GM12874 (cell line): ENCODE data around the gene ADD3.

Experiments
- TF ChIP-seq, protein P1 (sequence below): IDR thresholded peaks from 2 replicates; pipeline ENCODE4 v1.5.1; 2011; ENCODE audit warnings: low read depth, mild to moderate bottlenecking, control low read depth, low read length, moderate library complexity; ENCODE audit not compliant: insufficient read depth

The ADD3 gene

DNA sequence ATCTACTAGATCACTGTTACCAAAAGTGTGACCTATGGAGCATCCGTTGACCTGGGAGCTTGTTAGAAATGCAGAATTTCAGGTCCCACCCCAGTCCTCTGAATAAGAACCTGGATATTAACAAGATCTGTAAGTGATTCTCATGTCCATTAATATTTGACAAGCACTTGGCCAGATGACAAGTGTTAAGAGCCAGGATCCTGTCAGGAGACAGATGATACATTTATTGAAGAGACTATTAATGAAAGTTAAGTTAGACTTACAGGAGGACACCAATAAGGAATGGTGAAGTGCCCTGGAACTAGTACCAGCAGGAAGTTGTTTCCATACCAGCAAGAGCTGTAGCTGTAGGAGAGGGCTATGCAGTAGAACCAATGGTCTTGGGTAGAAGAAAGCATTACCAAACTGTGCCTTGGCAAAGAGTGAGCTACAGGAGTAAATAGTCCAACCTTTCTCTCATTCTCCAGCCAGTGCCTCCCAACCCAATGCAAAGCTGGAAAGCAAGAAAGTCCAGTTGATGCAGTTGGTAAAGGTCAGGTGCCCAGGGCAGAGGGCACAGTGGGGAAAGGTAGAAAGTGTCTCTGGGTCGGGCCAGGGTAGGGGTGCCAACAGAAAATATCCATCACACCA lies 35.3 kb upstream of the ADD3 start:
- TF ChIP-seq, protein P1, sequence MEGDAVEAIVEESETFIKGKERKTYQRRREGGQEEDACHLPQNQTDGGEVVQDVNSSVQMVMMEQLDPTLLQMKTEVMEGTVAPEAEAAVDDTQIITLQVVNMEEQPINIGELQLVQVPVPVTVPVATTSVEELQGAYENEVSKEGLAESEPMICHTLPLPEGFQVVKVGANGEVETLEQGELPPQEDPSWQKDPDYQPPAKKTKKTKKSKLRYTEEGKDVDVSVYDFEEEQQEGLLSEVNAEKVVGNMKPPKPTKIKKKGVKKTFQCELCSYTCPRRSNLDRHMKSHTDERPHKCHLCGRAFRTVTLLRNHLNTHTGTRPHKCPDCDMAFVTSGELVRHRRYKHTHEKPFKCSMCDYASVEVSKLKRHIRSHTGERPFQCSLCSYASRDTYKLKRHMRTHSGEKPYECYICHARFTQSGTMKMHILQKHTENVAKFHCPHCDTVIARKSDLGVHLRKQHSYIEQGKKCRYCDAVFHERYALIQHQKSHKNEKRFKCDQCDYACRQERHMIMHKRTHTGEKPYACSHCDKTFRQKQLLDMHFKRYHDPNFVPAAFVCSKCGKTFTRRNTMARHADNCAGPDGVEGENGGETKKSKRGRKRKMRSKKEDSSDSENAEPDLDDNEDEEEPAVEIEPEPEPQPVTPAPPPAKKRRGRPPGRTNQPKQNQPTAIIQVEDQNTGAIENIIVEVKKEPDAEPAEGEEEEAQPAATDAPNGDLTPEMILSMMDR: no peak

DNA sequence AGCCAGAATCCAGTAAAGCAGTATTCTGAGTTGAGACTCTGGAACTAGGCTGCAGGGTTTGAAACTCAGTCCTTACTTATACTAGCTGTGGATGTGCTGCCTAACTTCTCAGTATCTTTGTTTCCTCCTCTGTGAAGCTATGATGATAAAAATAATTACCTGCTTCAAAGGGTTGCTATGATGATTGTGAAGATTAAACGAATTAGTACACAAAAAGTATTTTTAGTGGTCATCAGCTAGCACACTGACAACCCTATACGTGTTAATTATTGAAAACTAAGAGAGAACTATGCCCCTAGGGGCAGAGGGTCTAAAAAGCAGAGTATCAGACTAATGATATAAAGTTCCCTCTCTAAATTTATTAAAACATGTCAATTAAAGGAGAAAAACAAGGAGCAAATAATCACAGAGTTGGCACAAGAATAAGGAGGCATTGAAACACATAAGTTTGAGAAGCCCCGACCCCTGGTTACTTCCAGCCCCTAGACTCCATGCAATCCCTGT lies 34.4 kb upstream of the ADD3 start:
- TF ChIP-seq, protein P1: no peak

DNA sequence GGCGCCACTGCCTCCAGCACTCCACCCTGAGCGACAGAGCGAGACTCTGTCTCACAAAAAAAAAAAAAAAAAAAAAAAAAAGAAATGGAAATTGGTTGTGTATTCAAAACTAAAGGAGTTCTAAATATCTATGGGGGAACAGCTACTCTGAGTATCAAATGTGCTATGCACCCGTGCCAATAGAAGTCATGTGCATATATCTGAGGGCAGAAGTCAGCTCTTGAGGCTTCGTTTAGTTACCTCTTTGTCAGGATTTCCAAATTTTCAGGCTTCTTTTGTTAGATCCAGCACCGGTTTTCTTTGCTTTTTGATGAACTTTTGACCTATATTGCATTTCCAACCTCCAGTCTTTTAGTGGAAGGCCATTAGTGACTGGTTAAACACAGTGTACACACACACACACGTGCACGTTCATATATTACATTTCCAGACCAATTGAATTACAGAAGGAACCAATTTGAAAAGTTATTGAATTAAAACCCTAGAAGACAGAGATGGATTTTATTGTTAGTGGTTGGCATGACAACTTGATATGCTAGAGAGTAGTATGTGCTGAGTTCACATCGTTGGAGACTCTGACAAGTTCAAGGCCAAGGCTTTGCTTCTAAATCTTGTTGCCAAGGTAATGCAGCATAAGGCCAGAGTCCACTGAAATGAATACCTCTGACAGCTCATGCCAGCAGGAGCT lies 33.1 kb upstream of the ADD3 start:
- TF ChIP-seq, protein P1: no peak

DNA sequence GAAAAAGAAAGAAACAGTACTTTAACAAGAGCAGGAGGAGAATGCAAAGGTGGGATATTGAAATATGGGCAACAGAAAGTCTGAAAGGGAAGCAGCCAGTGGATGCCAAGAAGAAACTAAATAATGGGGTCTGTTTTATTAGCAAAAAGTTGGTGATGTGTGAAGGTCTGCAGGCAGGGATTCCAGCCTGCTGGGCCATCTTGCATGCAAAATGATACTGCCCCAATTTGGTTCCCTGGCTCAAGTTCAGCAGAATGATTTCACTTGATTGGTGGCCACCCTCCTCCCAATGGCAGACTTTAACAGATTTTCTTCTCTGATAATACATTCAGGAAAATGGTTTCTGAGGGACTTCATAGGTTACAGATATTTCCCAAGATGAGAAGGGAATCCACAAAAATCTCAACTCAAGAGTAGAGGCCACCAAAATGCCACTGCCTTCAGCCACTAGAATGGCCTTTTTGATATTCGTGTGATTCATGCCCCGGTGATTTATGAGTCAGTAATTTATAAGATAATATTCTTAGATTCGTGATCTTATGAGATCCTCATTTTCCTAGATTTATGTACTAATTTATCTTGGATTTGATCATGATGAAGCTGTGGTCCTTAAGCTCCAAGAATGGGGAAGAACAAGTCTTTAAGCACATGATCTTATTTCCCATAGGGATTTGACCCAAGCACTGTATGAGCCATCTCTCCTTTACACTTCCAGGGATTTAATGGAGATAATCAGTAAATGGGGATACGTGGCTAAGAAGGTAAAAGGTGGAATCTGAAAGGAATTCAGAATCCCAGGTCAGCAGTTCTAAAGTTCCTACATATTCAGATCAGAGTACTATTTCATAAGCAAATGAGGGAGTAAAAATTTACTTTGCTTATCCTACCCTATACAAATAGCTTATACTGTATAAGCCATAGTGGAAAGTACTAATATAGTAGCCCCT lies 32.3 kb upstream of the ADD3 start:
- TF ChIP-seq, protein P1: no peak

DNA sequence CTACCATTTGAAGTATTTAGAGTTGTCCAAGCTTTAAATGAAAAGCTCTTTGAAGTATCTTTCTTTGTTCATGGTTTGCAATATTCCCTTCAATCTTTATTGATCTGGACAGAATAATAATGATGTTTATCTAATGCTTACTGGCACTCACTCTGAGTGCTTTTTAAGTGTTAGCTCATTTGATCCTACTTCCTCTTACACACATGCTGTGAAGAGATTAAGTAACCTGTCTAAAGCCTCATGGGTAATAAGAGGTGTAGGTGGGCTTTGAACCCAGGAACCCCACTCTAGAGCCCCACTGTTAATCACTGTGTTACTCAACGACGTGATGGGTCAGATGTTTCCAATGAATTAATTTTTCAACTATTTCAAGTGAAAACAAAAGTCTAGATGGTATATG lies 31.1 kb upstream of the ADD3 start:
- TF ChIP-seq, protein P1: no peak

DNA sequence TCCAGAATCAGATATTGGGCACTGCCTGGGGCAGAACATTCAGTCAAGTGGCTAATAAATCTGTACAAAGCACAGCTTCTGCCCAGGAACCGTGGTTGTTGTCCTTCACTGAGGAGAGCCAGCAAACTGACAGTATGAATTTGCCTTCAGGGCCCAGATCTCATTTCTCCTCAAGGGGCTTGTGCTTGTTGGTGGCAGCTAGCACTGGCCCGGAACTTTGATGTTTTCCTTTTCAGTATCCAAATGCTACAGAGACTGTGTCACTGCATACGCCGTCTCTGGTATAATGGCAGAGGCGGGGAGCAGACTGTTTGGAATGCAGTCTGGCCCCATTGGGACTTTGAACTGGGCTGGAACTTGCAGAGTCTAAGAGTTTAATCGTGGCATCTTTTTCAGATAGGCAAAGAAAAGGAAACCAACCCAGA lies 30.4 kb upstream of the ADD3 start:
- TF ChIP-seq, protein P1: no peak

DNA sequence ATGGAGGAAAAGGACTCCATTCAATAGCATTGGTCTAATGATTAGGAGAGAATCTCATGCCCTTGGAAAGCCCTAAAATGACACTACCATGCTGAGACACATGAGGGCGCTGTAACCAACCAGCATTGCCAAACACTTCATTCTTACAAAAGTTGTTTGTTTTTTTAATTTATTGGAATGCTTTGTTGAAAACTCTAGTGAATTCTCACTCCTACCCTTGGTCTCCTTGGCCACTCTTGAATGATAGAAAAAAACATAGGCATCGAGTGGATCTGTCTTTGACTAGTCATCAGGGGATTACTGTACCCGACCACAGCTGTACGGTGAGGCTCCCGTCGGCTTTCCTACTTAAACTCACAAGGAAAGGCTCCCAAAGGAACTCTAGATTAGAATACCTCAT lies 29.3 kb upstream of the ADD3 start:
- TF ChIP-seq, protein P1: peak; percentile 70
